Hepatocyte (in vitro differentiated cells): ENCODE data around the gene KRT71. TPM values are rescaled to one million over a fixed set of nuclear protein-coding genes. Genes with fewer than 3 reads are reported as not detected.

Experiments used
- DNase-seq: peaks from one replicate; pipeline ENCODE4 v3.0.0-alpha.2; 2016; ENCODE audit warnings: low spot score
- H2AFZ ChIP-seq: fragments of 200-600 bp; sonication (generic); 2 replicates; pipeline ENCODE4 v1.6.0; 2016; ENCODE audit warnings: antibody characterized with exemption, mild to moderate bottlenecking
- H3K27ac ChIP-seq: fragments of 200-600 bp; sonication (generic); 2 replicates; pipeline ENCODE4 v1.5.1; 2016; ENCODE audit warnings: mild to moderate bottlenecking
- H3K27me3 ChIP-seq: fragments of 200-600 bp; sonication (generic); 2 replicates; pipeline ENCODE4 v1.6.1; 2016
- H3K36me3 ChIP-seq: fragments of 200-600 bp; sonication (generic); replicated peaks from 2 replicates; pipeline ENCODE4 v1.5.1; 2016; ENCODE audit warnings: low read depth; ENCODE audit not compliant: insufficient read depth
- H3K4me1 ChIP-seq: fragments of 200-600 bp; sonication (generic); 2 replicates; pipeline ENCODE4 v1.5.1; 2016; ENCODE audit warnings: mild to moderate bottlenecking, moderate library complexity; ENCODE audit not compliant: insufficient read depth
- H3K4me2 ChIP-seq: fragments of 200-600 bp; sonication (generic); 2 replicates; pipeline ENCODE4 v1.6.0; 2016
- H3K4me3 ChIP-seq: fragments of 200-600 bp; sonication (generic); 2 replicates; pipeline ENCODE4 v1.5.1; 2016; ENCODE audit warnings: mild to moderate bottlenecking
- H3K79me2 ChIP-seq: fragments of 200-600 bp; sonication (generic); 2 replicates; pipeline ENCODE4 v1.6.0; 2017; ENCODE audit warnings: mild to moderate bottlenecking
- H3K9me2 ChIP-seq: fragments of 200-600 bp; sonication (generic); replicated peaks from 2 replicates; pipeline ENCODE4 v1.6.0; 2017; ENCODE audit warnings: mild to moderate bottlenecking; ENCODE audit not compliant: insufficient read depth
- H3K9me3 ChIP-seq: fragments of 200-600 bp; sonication (generic); 2 replicates; pipeline ENCODE4 v1.5.1; 2016; ENCODE audit warnings: low read depth, mild to moderate bottlenecking
- H4K20me1 ChIP-seq: fragments of 200-600 bp; sonication (generic); 2 replicates; pipeline ENCODE4 v1.6.0; 2016; ENCODE audit warnings: mild to moderate bottlenecking; ENCODE audit not compliant: insufficient read depth, poor library complexity, severe bottlenecking
- CTCF ChIP-seq: fragments of 200-600 bp; sonication (generic); IDR thresholded peaks from 2 replicates; pipeline ENCODE4 v1.5.1; 2016; ENCODE audit warnings: antibody characterized with exemption, mild to moderate bottlenecking; ENCODE audit not compliant: poor library complexity
- EZH2 ChIP-seq: fragments of 200-600 bp; sonication (generic); IDR thresholded peaks from 2 replicates; pipeline ENCODE4 v1.6.1; 2016; ENCODE audit warnings: antibody characterized with exemption, mild to moderate bottlenecking, borderline replicate concordance
- EZH2phosphoT487 ChIP-seq: fragments of 200-600 bp; sonication (generic); IDR thresholded peaks from one replicate; pipeline ENCODE4 v1.6.1; 2018; ENCODE audit warnings: antibody characterized with exemption, mild to moderate bottlenecking, low read depth, moderate library complexity; ENCODE audit not compliant: unreplicated experiment, severe bottlenecking
- WGBS: methylation state at CpG from one replicate; pipeline ENCODE4 v1.1.6; 2016; ENCODE audit warnings: low lambda C conversion rate; ENCODE audit errors: missing lambda C conversion rate; 5-methylcytosine and 5-hydroxymethylcytosine counted together
- polyA plus RNA-seq: library from polyadenylated mRNA; unstranded; fragments of >200 nt; fragmentation: Nextera tagmentation; extraction: Ambion mirVana; gene quantifications from 2 replicates; pipeline ENCODE4 v1.2.1, GENCODE V29; 2016
- total RNA-seq: library from RNA; depleted of rRNA; stranded (reverse); fragments of >200 nt; gene quantifications from 2 replicates; pipeline ENCODE4 v1.2.3, GENCODE V29; 2014

KRT71 gene
- total and polyA plus RNA-seq, 2 experiments from 2014 or later: not detected

GRCh38 chr12:52584156-52584682 lies 31.3 kb upstream of the KRT71 start:
- H3K27me3 ChIP-seq: no peaks in the 10 kb centered on the region
- H3K27ac ChIP-seq: no peak overlapping the region
- no peak overlapping the region for H3K4me2 ChIP-seq
- 89% methylated on average over 9 of the region's 9 CpGs for WGBS
- H3K4me1 ChIP-seq: no peaks in the 10 kb centered on the region
- no peaks in the 10 kb centered on the region for H3K9me3 ChIP-seq
- no peaks in the 10 kb centered on the region for H3K36me3 ChIP-seq
- H3K79me2 ChIP-seq: no peaks in the 10 kb centered on the region
- H2AFZ ChIP-seq: no peak overlapping the region
- H3K9me2 ChIP-seq: no peaks in the 10 kb centered on the region
- H4K20me1 ChIP-seq: no peaks in the 10 kb centered on the region
- TF ChIP-seq CTCF (no peak), EZH2 (no peak), EZH2phosphoT487 (no peak)
- DNase-seq: no peak
- no peak overlapping the region for H3K4me3 ChIP-seq

- H3K4me1 ChIP-seq: no peaks in the 10 kb centered on the region
- H2AFZ ChIP-seq: no peak overlapping the region
- WGBS: 27% methylated on average over 7 of the region's 7 CpGs
Measured at GRCh38 chr12:52582971-52583456, 30.1 kb upstream of the KRT71 start.

GRCh38 chr12:52582486-52582885 lies 29.5 kb upstream of the KRT71 start:
- H3K9me2 ChIP-seq: no peaks in the 10 kb centered on the region
- 63% methylated on average over 2 of the region's 2 CpGs for WGBS
- H2AFZ ChIP-seq: no peak overlapping the region
- no peak overlapping the region for H3K4me3 ChIP-seq
- no peaks in the 10 kb centered on the region for H4K20me1 ChIP-seq
- H3K27me3 ChIP-seq: no peaks in the 10 kb centered on the region
- no peak overlapping the region for H3K4me2 ChIP-seq
- no peak overlapping the region for H3K27ac ChIP-seq
- no peak for DNase-seq
- H3K36me3 ChIP-seq: no peaks in the 10 kb centered on the region
- H3K4me1 ChIP-seq: no peaks in the 10 kb centered on the region
- H3K9me3 ChIP-seq: no peaks in the 10 kb centered on the region
- no peaks in the 10 kb centered on the region for H3K79me2 ChIP-seq
- TF ChIP-seq EZH2phosphoT487 (no peak), EZH2 (no peak), CTCF (no peak)

More at GRCh38 chr12:52582971-52583456, 30.1 kb upstream of the KRT71 start:
- Histone ChIP-seq H3K4me2 (no peak overlapping the region), H3K4me3 (no peak overlapping the region), H4K20me1 (no peaks in the 10 kb centered on the region), H3K36me3 (no peaks in the 10 kb centered on the region), H3K27me3 (no peaks in the 10 kb centered on the region), H3K9me2 (no peaks in the 10 kb centered on the region), H3K79me2 (no peaks in the 10 kb centered on the region), H3K9me3 (no peaks in the 10 kb centered on the region), H3K27ac (no peak overlapping the region)
- peak; percentile 76 for TF ChIP-seq CTCF
- no peak for TF ChIP-seq EZH2
- no peak for TF ChIP-seq EZH2phosphoT487
- DNase-seq: peak; percentile 82

- Histone ChIP-seq H4K20me1 (no peaks in the 10 kb centered on the region), H3K27me3 (no peaks in the 10 kb centered on the region), H3K4me1 (no peaks in the 10 kb centered on the region), H3K9me3 (no peaks in the 10 kb centered on the region), H3K79me2 (no peaks in the 10 kb centered on the region), H3K4me3 (no peak overlapping the region), H3K27ac (no peak overlapping the region), H3K9me2 (no peaks in the 10 kb centered on the region), H3K4me2 (no peak overlapping the region), H2AFZ (no peak overlapping the region), H3K36me3 (no peaks in the 10 kb centered on the region)
- 77% methylated on average over 6 of the region's 6 CpGs for WGBS
- DNase-seq: peak; percentile 40
- TF ChIP-seq CTCF (no peak), EZH2phosphoT487 (no peak), EZH2 (no peak)
Measured at GRCh38 chr12:52581481-52581880, 28.5 kb upstream of the KRT71 start.
